GM21423 (cell line): ENCODE results near the gene NPAS2.

Source experiments
- ATAC-seq: cut with Tn5 transposase; IDR thresholded peaks from one replicate; pipeline ENCODE4 v1.9.1; 2021; ENCODE audit warnings: mild to moderate bottlenecking, moderate library complexity; ENCODE audit not compliant: unreplicated experiment

Gene NPAS2

GRCh38 chr2:100821255-100821910 lies 1.4 kb downstream of the NPAS2 start:
- ATAC-seq, result no peak

DNA sequence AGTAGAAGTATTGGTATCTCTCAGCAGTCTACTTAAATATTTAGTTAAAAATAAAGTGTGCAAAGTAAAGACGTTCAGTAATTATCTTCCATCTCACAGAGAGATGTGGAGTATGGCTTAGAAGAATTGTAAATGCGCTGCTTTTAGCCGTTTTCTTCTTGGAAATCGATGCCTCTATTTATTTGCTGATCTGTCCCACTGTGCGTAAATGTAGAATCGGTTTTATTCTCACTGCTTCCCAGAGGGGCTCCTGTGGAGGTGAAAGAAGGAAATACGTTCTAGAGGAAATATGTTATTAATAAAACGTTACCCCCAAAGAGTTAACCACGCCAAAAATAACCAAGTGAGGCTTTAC lies 1.9 kb downstream of the NPAS2 start:
- ATAC-seq, result no peak

- no peak for ATAC-seq
Measured at GRCh38 chr2:100822587-100823248, 2.8 kb downstream of the NPAS2 start.

DNA sequence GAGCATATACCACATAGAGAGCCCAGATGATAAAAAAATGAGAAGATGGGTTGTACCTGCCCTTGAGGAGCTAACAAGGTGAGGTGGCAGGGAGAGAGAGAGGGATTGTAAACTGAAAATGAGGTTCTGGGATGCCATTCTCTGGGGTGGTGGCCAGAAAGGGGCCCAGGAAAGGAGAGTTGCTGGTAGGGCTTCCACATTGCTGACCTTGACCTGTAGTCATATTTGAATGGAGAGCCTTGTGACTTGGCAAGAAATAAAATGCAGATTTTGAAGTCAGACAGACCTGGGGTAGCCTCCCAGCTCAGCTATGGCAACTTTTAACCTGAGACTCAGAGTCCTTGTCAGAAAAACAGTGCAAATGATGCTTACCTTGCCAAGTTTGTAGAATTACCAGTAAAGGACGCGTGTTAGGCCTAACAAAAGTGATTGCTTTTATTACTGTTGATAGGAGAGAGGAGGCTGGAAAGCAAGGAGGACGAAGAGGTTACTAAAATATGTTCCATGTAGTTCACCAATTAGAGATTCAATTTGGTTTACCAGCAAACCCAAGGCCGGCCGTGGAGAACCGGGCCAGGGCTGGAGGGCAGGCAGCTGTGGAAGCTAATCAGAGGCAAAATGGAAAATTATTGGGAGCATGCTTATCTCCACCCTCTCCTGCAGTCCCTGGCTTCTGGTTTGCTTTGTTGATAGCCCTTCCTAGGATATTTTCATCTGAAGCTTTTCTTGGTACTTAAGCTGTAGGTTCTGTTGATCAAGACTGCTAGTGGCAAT lies 3.9 kb downstream of the NPAS2 start:
- no peak for ATAC-seq

DNA sequence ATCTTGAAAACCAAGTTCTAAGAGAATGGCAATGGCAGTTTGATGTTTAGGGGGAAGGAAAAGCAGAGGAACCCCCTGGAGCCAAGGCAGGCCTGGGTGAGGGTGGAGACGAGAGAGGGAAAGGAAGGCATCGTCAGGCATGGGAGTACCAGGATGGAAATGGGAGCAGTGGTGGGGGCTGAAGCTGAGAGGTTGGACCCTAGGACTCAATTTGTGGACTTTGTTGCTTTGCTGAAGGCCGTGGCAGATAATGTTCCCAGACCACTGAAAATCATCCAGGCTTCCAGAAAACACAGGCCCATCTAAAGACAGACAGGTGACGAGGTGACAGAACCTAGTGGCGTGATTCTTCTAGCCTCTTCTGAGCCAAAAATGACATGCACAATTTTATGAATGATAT lies 4.9 kb downstream of the NPAS2 start:
- no peak for ATAC-seq

- ATAC-seq, result no peak
Measured at GRCh38 chr2:100826494-100826893, 6.6 kb downstream of the NPAS2 start.

- no peak for ATAC-seq
Measured at GRCh38 chr2:100831158-100831750, 11.3 kb downstream of the NPAS2 start.

DNA sequence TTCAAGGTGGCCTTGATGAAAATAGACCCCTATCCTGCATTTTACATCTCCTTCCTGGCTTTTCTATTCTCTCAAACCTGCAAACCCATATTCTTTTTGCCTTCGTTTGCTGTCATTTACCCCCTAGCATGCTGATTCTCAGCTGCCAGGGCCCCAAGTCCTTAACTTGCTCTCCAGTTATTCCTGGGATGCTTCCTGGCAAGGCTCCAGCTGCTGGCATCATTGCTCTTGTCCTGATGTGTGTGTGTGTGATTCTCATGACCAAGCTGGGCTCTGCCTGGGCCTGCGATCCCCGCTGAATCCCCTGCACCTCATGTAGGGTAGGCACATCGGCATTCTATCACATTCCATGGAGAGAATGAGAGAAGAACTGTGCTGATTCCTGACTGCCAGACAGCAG lies 11.9 kb downstream of the NPAS2 start:
- ATAC-seq, result no peak

DNA sequence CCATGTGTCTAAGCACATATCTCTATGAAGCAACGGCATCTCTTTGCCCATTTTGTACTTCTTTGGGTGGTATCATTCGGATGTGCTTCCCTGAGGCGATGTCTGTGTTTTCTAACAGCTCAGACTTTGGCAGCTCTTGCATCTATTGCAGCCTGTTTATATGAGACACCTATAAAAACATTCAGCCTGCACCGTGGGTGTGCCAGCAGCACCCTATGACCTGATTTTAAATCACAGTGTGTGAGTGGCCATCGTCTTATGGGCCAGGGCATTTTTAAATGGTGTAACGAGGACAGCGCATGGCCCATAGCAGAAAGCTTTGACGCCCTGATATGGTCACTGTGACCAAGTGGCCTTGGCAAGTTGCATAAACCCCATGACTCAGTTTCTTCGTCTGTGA lies 12.9 kb downstream of the NPAS2 start:
- no peak for ATAC-seq

DNA sequence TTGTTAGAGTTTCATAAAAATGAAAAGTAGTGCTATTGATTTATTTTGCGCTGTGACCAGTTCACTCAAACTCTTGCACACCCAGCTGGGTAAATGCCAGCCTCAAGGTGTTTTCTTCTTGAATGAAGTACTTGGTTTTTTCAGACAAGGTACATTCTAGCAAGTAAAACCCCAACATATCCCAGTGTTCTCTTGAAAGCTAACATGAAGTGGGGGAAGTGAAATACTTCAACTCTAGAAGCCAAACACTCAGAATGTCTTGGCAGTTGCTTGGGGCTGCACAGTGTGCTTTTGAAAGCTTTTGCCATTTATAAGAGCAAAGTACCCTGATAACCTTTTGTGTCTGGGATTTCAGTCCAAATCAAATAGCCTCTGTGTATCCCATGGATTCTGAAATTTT lies 13.4 kb downstream of the NPAS2 start:
- no peak for ATAC-seq

GRCh38 chr2:100834221-100834620 lies 14.3 kb downstream of the NPAS2 start:
- no peak for ATAC-seq

DNA sequence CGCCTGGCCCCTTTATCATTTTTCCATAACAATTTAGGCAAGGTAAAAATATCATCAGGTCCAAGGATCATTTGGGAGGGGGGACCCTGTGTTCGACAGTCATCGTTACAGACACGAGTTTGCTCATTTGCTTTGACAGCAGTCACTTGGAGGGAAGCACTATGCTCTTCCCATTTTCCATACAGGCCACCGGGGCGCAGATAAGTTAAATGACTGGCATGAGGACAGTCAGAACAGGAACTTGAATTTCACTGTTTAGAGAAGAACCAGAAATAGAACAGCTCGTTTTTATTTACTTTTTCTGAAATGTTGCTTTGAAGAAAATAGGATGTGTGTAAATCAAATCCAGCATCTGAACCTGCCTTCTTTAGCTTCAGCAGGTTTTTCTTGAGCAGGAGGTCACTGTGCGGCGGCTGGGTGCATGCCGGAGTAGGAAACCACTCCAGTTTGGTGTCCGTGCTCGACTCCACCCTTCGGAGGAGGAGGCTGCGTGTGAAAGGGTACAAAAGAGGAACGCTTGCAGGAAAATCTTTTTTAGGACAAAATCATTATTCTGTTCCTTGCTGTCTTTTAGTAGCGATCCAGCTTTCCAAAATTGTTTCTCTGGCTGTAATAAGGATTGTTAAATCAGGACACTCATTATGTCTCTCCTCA lies 15.2 kb downstream of the NPAS2 start:
- no peak for ATAC-seq

GRCh38 chr2:100840519-100840918 lies 20.6 kb downstream of the NPAS2 start:
- no peak for ATAC-seq

DNA sequence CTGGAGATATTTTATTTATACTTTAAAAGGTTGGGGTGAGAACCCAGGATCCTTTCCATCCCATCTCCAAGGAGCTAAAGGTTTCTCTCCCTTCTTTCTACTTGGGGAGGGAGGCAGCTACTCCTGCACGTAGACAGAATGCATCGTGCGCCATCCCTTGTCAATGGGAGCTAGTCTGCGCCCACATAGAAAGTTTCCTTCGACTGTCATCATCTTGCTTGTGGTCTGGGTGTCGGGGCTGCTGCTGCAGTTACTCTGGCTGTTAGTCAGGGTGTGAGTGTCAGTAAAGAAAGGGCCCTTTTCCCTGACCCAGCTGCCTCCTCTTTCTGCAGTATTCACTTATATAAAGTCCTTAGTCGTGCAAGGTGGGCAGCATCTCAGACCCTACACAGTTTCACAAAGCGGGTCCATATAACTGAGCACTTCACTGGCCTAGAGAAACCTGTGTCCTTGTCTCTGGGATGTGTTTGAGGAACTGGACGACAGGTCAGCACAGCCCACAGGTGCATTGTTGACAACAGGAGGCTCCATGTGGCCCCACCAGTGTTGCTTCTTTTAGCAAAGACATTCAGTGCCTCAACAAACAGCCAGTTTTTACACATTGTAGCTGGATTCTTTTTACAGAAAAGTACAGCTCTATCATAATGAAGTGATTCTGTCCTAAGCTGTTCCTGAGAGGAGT lies 22.4 kb downstream of the NPAS2 start:
- no peak for ATAC-seq

DNA sequence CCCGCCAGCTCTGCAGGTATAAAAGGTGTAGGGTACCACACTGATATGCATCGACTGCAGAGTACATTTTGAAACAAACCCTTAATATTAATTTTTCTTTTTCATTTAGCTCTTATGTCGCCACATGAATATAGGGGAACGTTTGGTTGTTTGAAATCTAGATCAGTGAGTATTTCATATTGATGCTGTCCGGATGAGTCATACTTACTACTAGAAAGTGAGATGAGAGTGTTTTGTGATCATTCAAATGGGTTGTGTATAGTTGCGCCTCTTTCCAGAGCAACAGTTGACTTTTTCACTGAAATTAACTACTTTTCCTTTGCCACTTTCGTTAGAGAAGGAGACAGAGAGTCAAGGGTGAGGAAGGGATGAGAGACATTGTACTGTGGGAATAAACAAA lies 24.6 kb downstream of the NPAS2 start:
- no peak for ATAC-seq

GRCh38 chr2:100845141-100845991 lies 25.4 kb downstream of the NPAS2 start:
- no peak for ATAC-seq

- ATAC-seq, result no peak
Measured at GRCh38 chr2:100846716-100847115, 26.8 kb downstream of the NPAS2 start.

DNA sequence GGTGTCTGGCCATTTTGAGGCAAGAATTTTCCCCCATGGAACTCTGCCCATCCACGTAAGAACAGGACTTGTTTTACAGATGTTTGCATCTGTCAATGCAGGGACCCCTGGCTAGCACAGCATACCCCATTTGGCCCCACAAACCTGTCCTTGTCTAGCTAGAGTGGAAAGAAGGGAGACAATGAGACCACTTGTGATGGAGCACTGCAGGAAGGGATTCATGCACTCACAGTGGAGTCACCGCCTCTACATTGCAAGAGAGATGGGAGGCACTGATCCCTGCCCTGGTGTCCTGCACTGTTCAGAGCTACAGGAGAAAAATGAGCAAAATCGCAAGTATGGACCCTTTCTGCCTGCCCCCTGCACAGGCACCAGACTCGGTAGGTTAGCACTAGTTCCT lies 32.5 kb downstream of the NPAS2 start:
- ATAC-seq, result no peak

DNA sequence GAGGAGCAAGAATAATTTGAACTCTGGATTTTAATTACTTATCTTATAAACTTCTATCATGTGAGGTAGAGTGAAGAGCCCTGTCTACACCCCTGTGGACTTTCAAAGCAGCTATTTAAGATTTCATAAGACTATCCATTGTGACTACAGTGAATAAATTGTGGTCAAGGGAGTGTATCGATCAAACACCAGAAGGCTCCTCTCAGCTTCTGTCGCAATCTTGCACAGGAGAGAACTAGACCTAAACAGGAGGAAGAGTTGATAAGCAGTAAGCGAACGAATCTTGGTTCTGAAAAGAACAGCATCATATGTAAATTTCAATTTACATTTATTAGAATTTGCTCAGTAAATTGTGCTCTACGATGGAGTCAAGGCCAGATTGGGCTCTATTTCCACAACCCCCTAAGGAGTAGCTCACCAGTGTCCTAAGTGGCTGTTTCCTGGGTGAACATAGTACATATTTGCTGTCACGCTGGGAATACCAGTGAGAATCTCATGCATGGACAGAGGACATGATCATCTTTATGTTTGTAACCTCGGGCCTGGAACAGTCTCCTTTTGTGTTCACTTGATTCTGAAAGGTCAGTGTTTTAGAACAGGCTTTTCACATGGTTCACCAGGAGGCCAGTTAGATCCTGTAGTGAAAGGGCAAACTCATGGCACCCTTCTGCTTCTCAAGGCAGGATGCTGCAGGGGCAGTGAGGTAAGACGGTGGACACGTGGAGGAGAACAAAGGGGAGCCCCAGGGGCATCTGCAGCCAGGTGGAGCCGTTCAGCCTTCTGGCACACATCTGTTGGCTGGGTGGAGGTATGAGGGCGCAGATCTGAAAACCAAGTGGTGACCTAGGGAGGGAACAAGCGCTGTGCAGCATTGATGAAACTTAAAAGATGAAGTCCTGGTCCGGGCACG lies 33.3 kb downstream of the NPAS2 start:
- ATAC-seq, result no peak
